Astrocyte (in vitro differentiated cells and primary cell): Measurements from ENCODE around the gene DCHS1.

Experiments used
- EZH2 ChIP-seq: IDR thresholded peaks from 2 replicates; pipeline ENCODE4 v1.6.1; 2012; ENCODE audit warnings: mild to moderate bottlenecking, low read length, inconsistent platforms; ENCODE audit not compliant: insufficient read depth
- TF ChIP-seq, protein P1 (sequence below): IDR thresholded peaks from 2 replicates; pipeline ENCODE4 v1.5.1; 2011; ENCODE audit warnings: low read depth, mild to moderate bottlenecking, inconsistent platforms, low read length, moderate library complexity; ENCODE audit not compliant: insufficient read depth

DNA sequence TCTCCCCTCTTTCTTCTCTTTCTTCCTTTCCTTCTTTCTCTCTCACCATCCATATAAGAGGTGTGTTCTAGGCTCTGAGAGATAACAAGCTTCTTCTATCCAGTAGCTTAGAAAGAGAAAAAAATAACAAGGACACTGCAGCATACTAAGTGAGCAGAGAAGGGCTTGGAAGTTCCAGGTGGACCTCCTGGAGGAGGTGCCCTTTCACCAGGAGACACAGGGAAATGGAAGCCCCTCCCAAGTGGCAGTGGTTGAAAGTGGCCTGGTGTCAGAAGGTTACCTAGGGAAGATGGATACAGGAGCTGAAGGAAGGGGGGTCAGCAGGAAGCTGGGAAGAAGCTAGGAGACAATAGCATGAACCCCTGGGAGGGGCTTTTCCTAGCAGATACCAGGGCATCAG lies 5.5 kb downstream of the DCHS1 start:
- TF ChIP-seq, protein P1, sequence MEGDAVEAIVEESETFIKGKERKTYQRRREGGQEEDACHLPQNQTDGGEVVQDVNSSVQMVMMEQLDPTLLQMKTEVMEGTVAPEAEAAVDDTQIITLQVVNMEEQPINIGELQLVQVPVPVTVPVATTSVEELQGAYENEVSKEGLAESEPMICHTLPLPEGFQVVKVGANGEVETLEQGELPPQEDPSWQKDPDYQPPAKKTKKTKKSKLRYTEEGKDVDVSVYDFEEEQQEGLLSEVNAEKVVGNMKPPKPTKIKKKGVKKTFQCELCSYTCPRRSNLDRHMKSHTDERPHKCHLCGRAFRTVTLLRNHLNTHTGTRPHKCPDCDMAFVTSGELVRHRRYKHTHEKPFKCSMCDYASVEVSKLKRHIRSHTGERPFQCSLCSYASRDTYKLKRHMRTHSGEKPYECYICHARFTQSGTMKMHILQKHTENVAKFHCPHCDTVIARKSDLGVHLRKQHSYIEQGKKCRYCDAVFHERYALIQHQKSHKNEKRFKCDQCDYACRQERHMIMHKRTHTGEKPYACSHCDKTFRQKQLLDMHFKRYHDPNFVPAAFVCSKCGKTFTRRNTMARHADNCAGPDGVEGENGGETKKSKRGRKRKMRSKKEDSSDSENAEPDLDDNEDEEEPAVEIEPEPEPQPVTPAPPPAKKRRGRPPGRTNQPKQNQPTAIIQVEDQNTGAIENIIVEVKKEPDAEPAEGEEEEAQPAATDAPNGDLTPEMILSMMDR = no peak
- TF ChIP-seq EZH2 = no peak
